NCI-H187 (cell line): ENCODE measurements around the gene HPS5.

Experiments used
- DNase-seq, 2 experiments: peaks; one replicate each; lab custom pipeline; 2025; lab: John Stamatoyannopoulos, UW

The HPS5 gene

GRCh38 chr11:18317551-18317950 lies 4.4 kb downstream of the HPS5 start:
- DNase-seq, result no peak

GRCh38 chr11:18315893-18316292 lies 6.0 kb downstream of the HPS5 start:
- no peak for DNase-seq

- DNase-seq, result no peak
Measured at GRCh38 chr11:18314784-18315523, 7.0 kb downstream of the HPS5 start.

GRCh38 chr11:18313965-18314763 lies 7.8 kb downstream of the HPS5 start:
- no peak for DNase-seq

GRCh38 chr11:18312663-18313420 lies 9.1 kb downstream of the HPS5 start:
- no peak for DNase-seq

GRCh38 chr11:18312012-18312411 lies 9.9 kb downstream of the HPS5 start:
- DNase-seq, result no peak

- DNase-seq, result no peak
Measured at GRCh38 chr11:18310800-18311340, 11.1 kb downstream of the HPS5 start.

GRCh38 chr11:18309691-18310090 lies 12.2 kb downstream of the HPS5 start:
- DNase-seq, result no peak

- DNase-seq, result no peak
Measured at GRCh38 chr11:18308242-18308641, 13.7 kb downstream of the HPS5 start.

- DNase-seq, result no peak
Measured at GRCh38 chr11:18307461-18308139, 14.3 kb downstream of the HPS5 start.

GRCh38 chr11:18304745-18305144 lies 17.2 kb downstream of the HPS5 start:
- no peak for DNase-seq

GRCh38 chr11:18299721-18300120 lies 22.2 kb downstream of the HPS5 start:
- no peak for DNase-seq

- DNase-seq, result no peak
Measured at GRCh38 chr11:18295316-18295715, 26.6 kb downstream of the HPS5 start.

GRCh38 chr11:18294862-18295261 lies 27.1 kb downstream of the HPS5 start:
- no peak for DNase-seq

- DNase-seq, result no peak
Measured at GRCh38 chr11:18288911-18289310, 33.0 kb downstream of the HPS5 start.

- DNase-seq, result no peak
Measured at GRCh38 chr11:18285841-18286240, 36.1 kb downstream of the HPS5 start.

GRCh38 chr11:18282626-18283025 lies 39.3 kb downstream of the HPS5 start:
- DNase-seq, result no peak

- DNase-seq, result no peak
Measured at GRCh38 chr11:18280438-18281045, 41.4 kb downstream of the HPS5 start.

- DNase-seq, result no peak
Measured at GRCh38 chr11:18277565-18278271, 44.2 kb downstream of the HPS5 start.

- no peak for DNase-seq
Measured at GRCh38 chr11:18271206-18271605, 50.7 kb downstream of the HPS5 start.

GRCh38 chr11:18270102-18270501 lies 51.8 kb downstream of the HPS5 start:
- no peak for DNase-seq
